Tibial artery (tissue), 4 donors: ENCODE measurements around the gene SMR3B.

Source experiments
- DNase-seq, 2 donors: peaks; one replicate each; pipeline ENCODE4 v3.0.0-alpha.2; 2019
- H3K27ac ChIP-seq, 2 donors: fragments of 200-600 bp; sonication (generic) in 1 of 2; 1 replicate in 1 of 2; 2 replicates in 1 of 2; pipeline ENCODE4 v1.5.1; 2018 to 2019; ENCODE audit warnings: mild to moderate bottlenecking in 1 of 2
- H3K27me3 ChIP-seq, 2 donors: fragments of 200-600 bp; sonication (generic) in 1 of 2; one replicate each; pipeline versions ENCODE4 v1.5.1 to v1.6.0; 2016 to 2019
- H3K36me3 ChIP-seq, 3 donors: fragments of 200-600 bp; sonication (generic) in 2 of 3; one replicate each; pipeline ENCODE4 v1.5.1; 2016 to 2019; ENCODE audit warnings: mild to moderate bottlenecking in 2 of 3
- H3K4me1 ChIP-seq, 4 donors: fragments of 200-600 bp; sonication (generic) in 2 of 4; 1 replicate in 3 of 4; 2 replicates in 1 of 4; pipeline ENCODE4 v1.5.1; 2016 to 2019
- H3K4me3 ChIP-seq, 2 donors: fragments of 200-600 bp; sonication (generic) in 1 of 2; 1 replicate in 1 of 2; 2 replicates in 1 of 2; pipeline ENCODE4 v1.5.1; 2018 to 2019; ENCODE audit warnings: mild to moderate bottlenecking in 2 of 2
- H3K9me3 ChIP-seq, 3 donors: fragments of 200-600 bp; sonication (generic) in 1 of 3; one replicate each; pipeline ENCODE4 v1.5.1; 2016 to 2019
- intact Hi-C: fragments of 100-400 bp; cut with DNase I; formaldehyde crosslinking; loops from one replicate; pipeline ENCODE4 v1.15.0; 2023; ENCODE audit warnings: low total_unique reads
- TF ChIP-seq, protein P1 (sequence below), 2 experiments: fragments of 200-600 bp in 1 of 2; fragments of 450-650 bp in 1 of 2; IDR thresholded peaks; one replicate each; pipeline ENCODE4 v1.5.1; 2017 to 2019; ENCODE audit warnings: antibody characterized with exemption in 2 of 2, mild to moderate bottlenecking in 1 of 2, moderate library complexity in 1 of 2

SMR3B gene

DNA sequence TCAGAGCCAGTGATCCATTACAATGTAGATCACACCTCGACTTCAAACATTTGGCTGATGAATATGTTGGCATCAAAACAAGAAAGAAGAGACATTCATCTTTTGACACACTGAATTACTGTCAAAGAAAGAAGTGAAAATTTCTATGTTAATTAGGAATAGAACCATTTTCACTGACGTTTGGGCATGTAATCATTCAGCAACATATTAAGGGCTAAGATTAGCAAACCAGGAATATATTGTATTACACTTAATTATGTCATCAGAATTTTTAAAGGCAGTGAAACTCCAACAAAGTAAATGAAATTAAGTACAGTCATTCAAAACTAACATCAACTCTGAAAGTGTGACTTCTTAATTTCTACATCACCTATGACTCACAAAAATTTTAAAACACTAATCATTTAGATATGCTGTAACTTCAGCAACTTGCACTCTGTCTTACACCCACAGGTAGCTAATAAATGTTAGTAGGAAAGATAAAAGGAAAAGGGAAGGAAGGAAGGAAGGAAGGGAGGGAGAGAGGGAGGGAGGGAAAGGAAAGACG lies 23.7 kb upstream of the SMR3B start:
- no peak for DNase-seq
- intact Hi-C loops, result no loop called here
- no peaks in the 10 kb centered on the region for H3K4me1 ChIP-seq
- no peak overlapping the region for H3K27ac ChIP-seq
- H3K27me3 ChIP-seq, result no peaks in the 10 kb centered on the region
- no peak overlapping the region for H3K4me3 ChIP-seq
- H3K9me3 ChIP-seq, result no peaks in the 10 kb centered on the region
- TF ChIP-seq, protein P1, sequence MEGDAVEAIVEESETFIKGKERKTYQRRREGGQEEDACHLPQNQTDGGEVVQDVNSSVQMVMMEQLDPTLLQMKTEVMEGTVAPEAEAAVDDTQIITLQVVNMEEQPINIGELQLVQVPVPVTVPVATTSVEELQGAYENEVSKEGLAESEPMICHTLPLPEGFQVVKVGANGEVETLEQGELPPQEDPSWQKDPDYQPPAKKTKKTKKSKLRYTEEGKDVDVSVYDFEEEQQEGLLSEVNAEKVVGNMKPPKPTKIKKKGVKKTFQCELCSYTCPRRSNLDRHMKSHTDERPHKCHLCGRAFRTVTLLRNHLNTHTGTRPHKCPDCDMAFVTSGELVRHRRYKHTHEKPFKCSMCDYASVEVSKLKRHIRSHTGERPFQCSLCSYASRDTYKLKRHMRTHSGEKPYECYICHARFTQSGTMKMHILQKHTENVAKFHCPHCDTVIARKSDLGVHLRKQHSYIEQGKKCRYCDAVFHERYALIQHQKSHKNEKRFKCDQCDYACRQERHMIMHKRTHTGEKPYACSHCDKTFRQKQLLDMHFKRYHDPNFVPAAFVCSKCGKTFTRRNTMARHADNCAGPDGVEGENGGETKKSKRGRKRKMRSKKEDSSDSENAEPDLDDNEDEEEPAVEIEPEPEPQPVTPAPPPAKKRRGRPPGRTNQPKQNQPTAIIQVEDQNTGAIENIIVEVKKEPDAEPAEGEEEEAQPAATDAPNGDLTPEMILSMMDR (IDR thresholded peaks at IDR 0.05), result no peak
- no peaks in the 10 kb centered on the region for H3K36me3 ChIP-seq

DNA sequence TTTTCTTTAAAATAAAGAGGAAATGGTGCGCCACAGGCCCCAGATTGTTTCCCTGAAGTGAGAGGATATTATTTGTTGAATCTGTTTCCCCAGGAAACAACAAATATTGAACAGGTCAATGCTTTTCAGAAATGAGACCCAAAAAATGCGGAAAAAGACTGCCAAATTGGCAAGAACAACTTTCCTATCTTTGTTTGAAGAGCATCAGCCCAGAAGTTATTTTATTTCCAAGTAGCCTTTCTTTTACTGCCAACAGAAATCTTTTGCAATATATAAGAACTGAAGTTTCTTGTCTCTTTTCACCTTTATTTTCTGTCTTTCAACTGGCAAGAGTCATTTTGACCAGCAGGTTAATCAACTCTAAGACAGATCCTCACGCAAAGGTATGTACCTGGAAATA lies 22.5 kb upstream of the SMR3B start, which contains the start of gene SMR3A:
Gene SMR3A, plus strand, starts transcription at position 301 of the 400 bp plus-strand sequence. CDS start 1,356 bp downstream, outside the sequence.
- Histone ChIP-seq H3K4me1 (no peaks in the 10 kb centered on the region), H3K27ac (no peak within 1 kb of the TSS), H3K4me3 (no peak within 1 kb of the TSS), H3K9me3 (no peaks in the 10 kb centered on the region), H3K27me3 (no peaks in the 10 kb centered on the region), H3K36me3 (no peaks in the 10 kb centered on the region)
- TF ChIP-seq, protein P1 (IDR thresholded peaks at IDR 0.05), result no peak
- intact Hi-C loops, result no loop called here
- no peak for DNase-seq

DNA sequence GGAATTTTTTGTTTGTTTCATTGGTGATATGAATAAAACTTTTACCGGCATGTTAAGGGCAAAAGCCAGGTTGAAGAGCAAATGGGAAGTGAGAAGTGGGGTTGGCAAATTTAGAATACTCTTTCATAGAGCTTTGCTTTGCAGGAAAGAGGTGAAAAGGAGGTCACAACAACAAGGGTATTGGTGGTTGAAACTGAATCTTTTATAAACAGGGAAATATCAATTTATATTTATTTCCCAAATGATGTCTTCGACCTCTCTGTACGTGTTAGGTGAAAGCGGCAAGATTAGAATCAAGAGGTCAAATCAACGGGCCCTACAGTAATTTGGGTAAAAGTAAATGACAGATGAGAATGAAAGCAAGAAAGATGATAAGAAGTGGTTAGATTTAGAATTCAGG lies 18.9 kb upstream of the SMR3B start:
- Histone ChIP-seq H3K4me3 (no peak overlapping the region), H3K27ac (no peak overlapping the region), H3K27me3 (no peaks in the 10 kb centered on the region), H3K9me3 (no peaks in the 10 kb centered on the region), H3K36me3 (no peaks in the 10 kb centered on the region), H3K4me1 (no peaks in the 10 kb centered on the region)
- intact Hi-C loops, result no loop called here
- DNase-seq, result no peak
- TF ChIP-seq, protein P1 (IDR thresholded peaks at IDR 0.05), result no peak

DNA sequence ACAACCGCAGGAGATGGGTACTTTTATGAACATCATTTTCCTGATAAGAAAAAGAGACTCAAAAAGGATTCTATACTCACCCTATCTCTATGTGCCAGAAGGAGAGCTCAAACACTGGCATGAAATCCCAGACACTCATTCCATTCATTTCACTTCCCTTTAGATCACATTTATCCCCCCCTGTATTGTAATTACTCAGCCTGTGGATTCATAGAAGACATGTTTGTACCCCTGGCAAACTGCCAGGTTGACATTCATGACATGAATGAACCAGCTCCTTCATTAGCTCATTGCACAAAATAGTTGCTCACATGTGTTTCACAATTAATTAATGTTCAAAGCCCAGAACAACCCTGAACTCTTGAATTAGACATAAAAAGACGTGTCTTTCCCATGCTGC lies 17.5 kb upstream of the SMR3B start:
- Histone ChIP-seq H3K27ac (no peak overlapping the region), H3K9me3 (no peaks in the 10 kb centered on the region), H3K4me3 (no peak overlapping the region), H3K36me3 (no peaks in the 10 kb centered on the region), H3K27me3 (no peaks in the 10 kb centered on the region), H3K4me1 (no peaks in the 10 kb centered on the region)
- DNase-seq, result no peak
- TF ChIP-seq, protein P1 (IDR thresholded peaks at IDR 0.05), result no peak
- intact Hi-C loops, result no loop called here

DNA sequence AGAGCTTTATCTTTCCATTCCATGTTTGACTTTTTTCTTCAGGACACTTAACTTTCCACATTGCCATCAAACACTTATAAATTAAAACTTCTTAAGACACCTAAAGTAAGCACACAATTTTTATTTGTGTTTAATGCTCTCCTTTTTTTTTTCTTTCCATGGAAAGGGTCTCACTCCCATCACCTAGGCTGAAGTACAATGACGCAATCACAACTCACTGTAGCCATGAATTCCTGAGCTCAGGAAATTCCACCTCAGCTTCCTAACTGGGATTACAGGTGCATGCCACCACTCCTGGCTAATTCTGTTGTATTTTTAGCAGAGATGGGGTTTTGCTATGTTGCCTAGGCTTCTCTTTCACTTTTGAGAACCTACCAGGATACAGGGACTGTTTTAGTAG lies 15.1 kb upstream of the SMR3B start:
- H3K27ac ChIP-seq, result no peak overlapping the region
- intact Hi-C loops, result no loop called here
- DNase-seq, result no peak
- TF ChIP-seq, protein P1 (IDR thresholded peaks at IDR 0.05), result no peak
- H3K36me3 ChIP-seq, result no peaks in the 10 kb centered on the region
- H3K4me3 ChIP-seq, result no peak overlapping the region
- H3K27me3 ChIP-seq, result no peaks in the 10 kb centered on the region
- H3K4me1 ChIP-seq, result no peaks in the 10 kb centered on the region
- H3K9me3 ChIP-seq, result no peaks in the 10 kb centered on the region

DNA sequence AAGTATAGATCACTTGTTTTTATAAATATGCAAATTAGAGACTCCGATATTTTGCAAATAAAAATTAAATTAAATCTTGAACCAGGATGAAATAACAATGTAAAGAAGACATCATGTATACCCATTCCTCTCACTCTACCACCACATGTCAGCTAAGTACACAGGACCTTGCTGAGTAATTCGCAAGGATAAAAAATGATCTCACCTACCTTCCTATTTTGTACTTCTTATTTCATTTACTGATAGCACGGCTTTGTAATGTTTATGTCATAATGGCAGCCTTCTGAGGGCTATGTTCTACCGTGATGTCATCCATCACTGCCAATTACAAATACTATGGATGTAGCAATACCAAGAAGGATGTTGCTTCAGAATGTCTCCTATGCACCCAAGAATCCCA lies 10.9 kb upstream of the SMR3B start:
- DNase-seq, result no peak
- intact Hi-C loops, result no loop called here
- H3K4me1 ChIP-seq, result no peaks in the 10 kb centered on the region
- no peak overlapping the region for H3K27ac ChIP-seq
- TF ChIP-seq, protein P1 (IDR thresholded peaks at IDR 0.05), result no peak
- no peaks in the 10 kb centered on the region for H3K9me3 ChIP-seq
- H3K4me3 ChIP-seq, result no peak overlapping the region
- H3K36me3 ChIP-seq, result no peaks in the 10 kb centered on the region
- H3K27me3 ChIP-seq, result no peaks in the 10 kb centered on the region
